HG03108 (cell line): ENCODE results near the gene SHC2.
"Not testable (repeated sequence)": the region's sequence is repeated elsewhere in the genome, so short reads cannot be mapped to it uniquely, and the experiment has no call there.

Experiments used
- ATAC-seq: cut with Tn5 transposase; IDR thresholded peaks from one replicate; pipeline ENCODE4 v1.9.1; 2021; ENCODE audit warnings: moderate library complexity; ENCODE audit not compliant: unreplicated experiment

The SHC2 gene

DNA sequence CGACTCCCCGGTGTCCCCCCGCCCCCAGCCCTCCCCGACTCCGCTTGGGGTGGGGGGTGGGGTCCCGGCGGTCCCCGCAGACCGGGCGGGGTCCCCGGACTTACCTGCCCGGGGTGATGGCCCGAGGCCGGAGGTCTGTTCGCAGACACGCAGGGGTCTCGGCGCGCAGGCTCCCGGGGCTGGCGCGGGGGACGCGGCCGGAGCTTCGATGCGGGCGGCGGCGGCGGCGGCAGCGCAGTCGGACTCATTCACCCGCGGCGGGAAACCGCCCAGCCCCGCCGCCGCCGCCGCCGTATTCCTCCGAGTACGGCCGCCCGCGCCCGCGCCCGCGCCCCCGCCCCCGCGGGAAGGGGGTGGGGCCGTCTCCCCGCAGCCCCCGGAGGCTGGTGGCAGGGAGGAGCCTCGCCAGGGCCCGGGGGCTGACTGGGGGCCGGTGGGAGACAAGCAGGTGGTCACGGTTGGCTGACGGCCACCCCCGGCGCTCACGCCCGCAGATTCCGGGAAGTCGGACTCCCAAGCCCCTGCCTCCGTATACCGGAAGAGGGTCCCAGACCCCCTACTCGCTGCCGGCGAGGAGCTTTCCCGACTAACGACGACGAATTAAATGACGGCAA lies 51.8 kb downstream of the SHC2 start, which contains the start of gene C2CD4C:
C2CD4C (minus strand) TSS at position 246 of the 614 bp plus-strand sequence. CDS start 786 bp downstream, outside the sequence.
- ATAC-seq = no peak

DNA sequence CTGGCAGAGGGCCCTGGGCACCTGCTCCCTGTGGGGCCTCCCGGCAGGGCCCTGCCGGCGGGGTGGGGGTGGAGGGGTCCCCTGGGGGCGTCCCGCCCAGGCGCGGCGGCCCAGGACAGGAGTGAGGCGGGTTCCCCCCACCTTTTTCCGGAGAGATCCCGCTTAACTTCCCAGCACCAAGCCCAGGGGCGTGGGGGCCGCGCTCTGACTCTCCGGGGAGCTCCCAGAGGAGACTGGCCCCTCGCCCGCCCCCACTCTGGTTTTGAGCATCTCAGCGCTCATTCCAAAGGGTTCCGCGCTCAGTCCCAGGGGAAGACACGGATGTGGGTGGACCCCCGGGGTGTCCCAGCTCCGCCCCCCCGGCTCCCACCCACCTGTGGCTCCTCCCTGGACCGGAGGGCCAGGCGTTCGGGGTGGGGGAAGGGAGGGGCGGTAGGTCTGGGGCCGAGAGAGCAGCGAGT lies 52.4 kb downstream of the SHC2 start:
- ATAC-seq = no peak

DNA sequence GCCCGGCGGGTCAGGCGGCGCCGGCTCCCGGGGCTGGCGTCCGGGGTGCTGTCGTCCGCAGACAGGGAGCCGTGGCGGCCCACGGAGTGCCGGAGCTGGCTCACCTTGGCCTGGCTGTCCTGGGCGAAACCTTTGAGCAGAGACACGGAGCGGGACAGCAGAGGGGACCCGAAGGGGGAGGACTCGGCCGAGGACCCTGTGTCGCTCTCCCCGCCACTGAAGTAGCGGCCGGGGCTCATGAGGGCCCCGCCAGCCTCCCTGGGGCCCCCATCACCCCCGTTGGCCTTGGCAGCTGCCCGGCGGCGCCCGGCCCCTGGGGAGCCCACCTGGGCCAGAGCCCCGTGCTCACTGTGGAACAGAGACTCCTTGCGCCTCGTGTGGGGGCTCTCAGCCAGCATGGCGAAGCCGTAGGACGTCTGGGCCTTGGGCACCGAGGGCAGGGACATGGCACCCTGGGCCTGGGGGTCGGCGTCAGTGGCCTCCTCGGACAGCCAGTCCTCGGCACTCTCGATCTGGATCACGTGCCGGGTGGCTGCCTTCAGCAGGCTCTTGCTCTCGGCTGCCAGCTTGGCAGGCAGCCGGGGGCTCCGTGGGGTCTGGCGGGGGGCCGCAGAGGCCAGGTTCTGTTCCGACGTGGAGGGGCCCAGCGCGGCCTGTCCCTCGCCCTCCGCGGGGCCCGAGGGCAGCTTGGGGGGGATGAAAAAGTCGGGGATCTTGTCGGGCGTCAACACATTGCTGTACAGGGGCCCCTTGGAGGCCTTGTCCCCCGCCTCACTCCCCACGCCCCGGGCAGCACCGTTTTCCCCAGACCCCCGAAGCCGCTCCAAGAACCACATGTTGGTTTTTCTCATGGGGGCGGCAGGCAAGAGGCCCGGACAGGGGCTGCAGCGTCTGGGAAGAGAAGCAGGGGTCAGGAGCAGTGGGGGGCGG lies 53.1 kb downstream of the SHC2 start:
- ATAC-seq = no peak

DNA sequence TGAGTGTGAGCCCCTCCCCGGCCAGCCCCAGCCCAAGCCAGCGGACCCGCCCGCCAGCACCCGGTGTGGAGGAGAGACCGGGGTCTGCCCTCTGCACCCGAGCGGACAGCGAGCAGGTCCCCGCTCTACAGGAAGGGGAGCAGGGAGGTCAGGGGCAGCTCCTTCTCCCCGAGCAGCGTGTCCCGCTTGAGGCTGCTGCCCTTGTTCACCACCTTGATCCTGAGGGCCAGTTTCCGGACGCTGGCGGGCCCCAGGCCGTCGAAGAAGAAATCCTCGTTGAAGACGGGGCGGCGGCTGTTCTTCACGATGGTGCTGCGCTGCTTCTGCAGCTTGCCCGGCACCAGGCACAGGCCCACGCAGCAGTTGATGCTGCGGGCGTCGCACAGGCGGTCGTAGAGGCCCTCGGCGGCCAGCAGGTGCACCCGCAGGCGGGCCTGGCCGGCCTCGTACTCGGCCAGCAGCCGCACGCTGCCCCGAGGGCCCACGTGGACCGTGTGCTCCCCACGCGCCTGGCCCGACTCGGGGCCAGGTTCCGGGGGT lies 53.8 kb downstream of the SHC2 start:
- no peak for ATAC-seq

DNA sequence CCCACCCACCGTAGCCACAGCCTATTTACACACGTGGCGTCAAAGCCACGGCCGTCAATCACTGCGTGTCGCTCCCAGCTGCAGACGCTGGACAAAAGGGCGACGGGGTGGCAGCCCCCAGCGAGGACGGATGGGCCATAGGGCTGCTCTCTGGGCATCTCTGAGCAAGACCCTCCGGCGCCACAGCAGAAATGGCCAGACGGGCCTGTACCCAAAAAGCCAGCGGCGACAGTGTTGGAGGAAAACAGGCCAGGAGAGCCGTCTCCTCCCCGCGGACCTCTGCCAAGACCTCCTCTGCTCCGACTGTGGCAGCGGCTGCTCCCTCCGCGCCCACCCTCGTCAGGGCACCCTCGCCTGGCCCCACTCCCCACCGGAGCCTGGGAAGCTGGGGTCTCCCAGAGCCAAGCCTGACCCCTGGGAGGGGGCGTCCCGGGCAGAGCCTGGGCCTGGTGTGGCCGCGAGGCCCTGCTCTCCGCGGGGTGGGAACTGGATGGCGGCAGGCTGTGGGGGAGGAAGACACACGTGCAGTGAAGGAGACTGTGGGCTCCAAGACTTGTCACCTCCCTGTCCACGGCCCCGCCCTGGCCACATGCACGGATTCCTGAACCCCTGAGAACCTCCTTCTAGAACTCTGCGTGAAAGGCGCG lies 54.6 kb downstream of the SHC2 start:
- no peak for ATAC-seq

DNA sequence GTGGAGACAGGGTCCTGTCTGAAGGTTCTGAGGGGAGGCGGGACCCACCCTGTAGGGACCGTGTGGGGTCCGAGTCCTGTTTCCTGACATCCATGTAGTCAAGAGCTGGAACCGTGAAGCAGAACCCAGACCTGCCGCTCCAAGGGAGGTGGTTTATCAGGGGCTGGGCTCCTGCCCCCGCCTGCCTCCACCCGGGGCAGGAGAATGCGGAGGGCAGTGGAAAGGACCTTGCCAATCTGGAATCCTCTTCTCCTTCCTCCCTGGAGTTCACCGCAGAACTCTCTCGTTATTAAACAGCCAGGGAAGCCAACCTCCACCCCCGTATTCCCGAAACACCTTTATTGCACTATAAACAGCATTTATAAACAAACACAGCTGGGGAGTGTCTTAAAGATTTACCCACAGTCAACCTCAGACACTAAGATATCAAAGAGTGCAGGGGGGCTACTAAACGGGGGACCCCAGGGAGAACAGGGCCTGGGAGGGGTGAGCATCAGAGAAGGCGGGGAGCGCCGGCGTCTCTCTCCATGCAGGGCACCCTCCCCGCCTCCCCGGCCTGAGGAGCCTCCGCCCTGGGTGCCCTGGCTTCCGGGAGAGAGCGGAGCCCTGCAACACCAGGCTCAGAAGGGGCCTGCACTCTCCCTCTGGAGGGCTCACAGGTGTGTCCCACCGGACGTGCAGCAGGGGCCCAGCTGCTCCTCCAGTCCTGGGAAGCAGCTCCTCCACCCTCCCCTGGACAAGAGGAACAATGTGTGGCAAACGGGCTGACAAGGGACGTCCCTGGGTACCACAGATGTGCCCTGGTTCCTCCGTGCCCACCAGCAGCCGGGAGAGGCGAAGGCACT lies 55.5 kb downstream of the SHC2 start:
- ATAC-seq = no peak

DNA sequence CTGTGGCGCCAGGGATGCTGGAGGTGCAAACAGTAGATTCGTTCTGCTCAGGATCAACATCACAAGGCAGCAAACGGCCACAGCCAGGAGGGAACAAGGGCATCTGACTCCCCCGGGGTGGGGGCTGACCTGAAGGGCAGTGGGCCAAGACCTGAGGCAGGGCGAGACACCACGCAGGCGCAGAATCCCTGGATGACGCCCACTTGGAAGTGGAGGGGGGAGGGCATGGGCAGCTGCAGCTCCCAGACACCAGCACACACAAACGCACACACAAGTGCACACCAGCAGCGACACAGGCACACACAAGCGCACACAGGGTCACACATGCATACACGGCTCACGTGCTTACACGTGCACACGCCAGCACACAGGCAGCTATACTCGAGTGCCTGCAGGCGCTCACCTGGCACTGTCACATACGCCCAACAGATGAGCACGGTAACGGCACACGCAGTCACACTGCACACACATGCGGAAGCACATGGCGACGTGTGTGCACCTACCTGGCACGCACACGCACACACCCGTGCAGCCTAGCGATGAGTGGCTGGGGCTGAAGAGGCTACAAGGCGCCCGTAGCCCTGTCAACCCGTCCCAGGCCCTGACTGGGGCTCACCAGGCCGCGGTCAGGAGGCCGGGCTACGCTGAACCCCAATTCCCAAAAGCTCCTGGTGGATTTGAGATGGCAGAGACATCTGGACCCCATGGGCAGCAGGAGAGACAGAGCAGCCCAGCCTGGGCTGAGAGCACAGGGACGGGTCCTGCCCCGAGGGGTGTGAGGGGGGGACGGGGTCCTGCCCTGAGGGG lies 57.4 kb downstream of the SHC2 start:
- ATAC-seq = no peak

DNA sequence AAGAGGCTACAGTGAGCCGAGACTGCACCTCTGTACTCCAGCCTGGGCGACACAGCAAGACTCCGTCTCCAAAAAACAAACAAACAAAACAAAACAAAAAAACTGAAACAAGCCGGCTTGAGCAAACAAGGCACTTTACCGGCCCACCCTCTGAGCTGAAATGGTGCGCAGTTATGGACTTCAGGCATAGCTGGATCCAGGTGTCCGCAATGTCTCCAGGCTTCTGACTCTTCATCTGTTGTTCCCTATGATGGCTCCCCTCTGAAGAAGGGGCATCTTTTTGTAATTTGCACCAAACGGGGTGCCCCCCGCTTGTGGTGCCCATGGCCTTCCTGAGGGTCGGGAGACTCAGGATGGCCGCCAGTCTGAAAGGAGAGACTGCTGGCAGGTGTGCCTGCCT lies 58.0 kb downstream of the SHC2 start:
- no peak for ATAC-seq

DNA sequence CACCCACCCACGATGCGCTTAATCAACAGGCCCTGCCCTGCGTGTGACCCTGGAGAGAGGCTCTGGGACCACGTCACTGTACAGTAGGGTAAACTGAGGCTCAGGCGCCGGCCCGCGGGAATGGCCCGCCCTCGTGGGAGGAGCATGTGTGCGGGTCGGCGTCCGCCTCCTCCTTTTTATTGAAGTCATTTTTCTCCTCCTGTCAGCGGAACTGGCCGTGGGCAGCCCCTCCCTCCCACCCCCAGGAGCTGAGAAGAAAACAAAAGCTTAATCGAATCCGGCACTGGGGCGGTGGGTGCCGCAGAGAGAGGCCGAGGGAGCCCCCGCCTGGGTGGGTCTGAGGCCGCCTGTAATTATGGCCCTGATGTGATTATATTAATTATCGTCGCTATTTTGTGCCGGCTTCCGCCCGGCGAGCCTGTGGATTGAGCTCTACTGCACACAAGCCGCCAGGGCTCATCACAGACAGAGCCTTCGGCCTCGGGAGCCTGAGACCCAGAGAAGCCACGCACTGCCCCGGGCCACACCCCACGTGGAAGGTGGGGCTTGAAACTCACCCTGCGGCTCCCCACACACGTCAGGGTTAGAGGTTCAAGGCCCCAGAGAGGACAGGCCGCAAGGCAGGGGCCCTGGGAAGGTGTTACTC lies 58.8 kb downstream of the SHC2 start:
- ATAC-seq = no peak

DNA sequence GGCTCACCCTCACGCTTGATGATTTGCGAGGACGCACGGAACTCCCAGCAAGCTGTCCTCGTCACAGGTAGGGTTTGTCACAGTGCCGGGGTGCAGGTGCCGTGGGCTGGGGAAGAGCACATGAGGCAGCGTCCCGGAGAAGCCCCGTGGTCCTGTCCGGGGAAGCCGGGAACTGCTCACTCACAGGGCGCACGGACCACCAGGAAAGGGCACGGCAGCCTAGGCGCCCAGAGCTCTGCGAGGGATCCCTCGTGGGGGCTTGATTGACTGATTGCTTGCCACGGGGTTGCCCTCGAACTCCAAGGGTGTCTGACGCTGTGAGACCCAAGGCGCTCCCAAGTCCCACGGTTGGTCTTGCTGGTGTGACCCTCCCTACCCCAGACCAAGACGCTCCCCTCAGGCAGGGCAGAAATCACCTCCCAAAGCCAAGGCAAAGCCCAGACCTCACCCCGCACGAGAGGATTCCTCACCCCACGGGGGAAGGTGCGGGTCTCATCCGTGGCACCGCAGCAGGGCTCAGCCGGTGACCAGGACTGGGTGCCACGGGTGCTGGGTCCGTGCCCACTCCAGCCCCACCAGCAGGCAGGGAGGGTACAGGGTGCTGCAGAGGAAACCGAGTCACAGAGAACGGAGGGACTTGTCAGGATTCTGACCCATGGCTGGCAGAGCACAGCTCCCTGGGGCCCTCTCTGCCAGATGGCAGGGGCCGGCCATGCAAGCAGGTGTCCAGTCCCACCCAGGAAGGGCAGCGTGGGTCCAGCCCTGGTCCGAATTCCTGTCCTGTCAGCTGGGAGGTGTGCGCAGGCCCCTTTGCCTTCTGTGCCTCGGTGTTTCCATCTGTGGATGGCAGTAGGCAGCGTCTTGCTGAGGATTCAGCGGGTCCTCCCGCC lies 59.6 kb downstream of the SHC2 start:
- ATAC-seq = no peak

DNA sequence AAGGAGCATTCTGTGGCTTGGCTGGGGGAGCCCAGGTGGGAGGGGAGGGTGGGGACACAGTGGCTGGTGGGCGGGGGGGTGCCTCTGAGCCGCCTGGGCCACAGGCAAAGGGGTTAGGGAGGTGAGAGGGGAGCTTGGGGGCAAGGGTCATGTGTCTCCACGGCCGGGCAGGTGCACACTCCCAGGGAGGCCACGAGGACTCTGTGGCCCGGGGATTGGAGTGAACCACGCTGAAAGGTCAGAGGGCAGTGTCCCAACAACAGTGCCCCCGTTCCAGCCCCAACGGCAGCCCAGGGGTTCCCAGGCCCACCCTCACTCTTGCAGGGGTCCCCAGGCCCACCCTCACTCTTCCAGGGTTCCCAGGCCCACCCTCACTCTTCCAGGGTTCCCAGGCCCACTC lies 61.5 kb downstream of the SHC2 start:
- no peak for ATAC-seq

DNA sequence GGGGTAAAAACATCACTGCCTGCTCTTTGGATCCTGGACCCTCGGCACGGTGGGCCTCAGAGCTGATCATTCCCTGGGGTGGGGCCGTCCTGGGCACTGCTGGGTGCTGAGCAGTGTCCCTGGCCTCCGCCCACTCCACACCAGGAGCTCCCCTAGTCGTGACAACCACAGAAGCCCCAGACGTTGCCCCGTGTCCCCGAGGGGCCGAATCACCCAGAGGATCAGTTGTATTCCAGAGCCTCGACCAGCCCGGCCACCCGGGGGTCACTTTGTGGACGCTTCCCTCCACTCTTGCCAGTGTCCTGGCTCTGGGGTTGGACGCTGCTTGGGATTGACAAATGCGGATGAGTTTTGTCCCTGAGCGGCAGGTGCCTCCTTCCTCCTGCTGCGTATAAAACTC lies 62.1 kb downstream of the SHC2 start:
- no peak for ATAC-seq

DNA sequence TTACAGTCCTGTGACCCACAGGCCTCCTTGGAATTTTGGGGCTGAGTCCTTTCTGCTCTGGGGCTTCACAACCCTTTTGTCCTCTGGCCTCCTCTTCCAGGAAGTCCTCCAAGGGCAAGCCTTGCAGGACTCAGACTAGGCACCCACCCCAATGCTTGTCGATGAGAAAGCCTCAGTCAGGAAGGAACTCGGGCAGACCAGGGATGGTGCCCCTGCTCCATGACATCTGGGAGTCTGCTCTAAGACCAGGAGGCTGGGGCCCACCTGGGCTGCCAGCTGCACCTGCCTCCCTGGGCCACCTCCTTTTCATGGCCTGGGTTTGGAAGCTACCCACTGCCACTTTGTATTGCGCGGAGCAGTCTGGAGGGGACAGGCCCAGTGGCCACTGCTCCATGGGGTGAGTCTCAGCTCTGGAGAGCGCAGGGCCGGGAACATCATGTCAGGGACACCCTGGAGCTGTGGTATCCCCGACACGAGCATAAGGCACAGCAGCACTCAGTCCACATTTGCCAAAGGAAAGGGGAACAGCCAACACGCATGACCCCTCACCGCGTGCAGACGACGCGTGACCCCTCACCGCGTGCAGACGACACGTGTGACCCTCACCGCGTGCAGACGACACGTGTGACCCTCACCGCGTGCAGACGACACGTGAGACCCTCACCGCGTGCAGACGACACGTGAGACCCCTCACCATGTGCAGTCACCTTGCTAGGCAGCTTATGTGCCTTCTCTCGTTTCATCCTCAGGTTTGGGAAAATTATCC lies 62.7 kb downstream of the SHC2 start:
- ATAC-seq = no peak

DNA sequence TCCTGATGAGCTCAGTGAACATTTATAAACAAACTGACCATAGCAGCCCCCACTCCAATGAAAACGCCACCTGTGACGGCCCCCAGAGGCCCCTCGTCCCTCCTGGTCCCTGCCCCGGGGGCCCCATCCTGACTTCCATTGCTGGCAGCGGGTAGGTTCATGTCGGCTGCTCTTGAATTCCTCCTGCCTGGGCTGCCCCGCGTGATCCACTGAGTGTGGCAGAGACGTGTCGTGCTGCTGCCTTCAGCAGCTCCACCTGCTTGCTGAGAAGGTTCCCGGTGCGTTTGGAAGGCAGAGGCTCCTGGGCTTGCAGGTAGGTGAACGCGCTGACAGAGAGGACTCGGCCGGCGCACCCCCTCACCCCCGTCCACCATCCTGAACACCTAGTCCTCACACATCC lies 63.5 kb downstream of the SHC2 start:
- ATAC-seq = no peak

DNA sequence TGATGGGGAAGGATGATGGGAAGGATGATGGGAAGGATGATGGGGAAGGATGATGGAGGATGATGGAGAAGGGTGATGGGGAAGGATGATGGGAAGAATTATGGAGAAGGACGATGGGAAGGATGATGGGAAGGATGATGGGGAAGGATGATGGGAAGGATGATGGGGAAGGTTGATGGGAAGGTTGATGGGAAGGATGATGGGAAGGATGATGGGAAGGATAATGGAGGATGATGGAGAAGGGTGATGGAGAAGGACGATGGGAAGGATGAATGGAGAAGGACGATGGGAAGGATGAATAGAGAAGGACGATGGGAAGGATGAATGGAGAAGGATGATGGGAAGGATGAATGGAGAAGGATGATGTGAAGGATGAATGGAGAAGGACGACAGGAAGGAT lies 65.4 kb downstream of the SHC2 start:
- no peak for ATAC-seq

DNA sequence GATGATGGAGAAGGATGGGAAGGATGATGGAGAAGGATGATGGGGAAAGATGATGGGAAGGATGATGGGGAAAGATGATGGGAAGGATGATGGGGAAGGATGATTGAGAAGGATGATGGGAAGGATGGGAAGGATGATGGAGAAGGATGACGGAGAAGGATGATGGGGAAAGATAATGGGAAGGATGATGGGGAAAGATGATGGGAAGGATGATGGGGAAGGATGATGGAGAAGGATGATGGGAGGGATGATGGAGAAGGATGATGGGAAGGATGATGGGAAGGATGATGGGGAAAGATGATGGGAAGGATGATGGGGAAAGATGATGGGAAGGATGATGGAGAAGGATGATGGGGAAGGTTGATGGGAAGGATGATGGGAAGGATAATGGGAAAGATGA lies 66.0 kb downstream of the SHC2 start:
- not testable (repeated sequence) for ATAC-seq

DNA sequence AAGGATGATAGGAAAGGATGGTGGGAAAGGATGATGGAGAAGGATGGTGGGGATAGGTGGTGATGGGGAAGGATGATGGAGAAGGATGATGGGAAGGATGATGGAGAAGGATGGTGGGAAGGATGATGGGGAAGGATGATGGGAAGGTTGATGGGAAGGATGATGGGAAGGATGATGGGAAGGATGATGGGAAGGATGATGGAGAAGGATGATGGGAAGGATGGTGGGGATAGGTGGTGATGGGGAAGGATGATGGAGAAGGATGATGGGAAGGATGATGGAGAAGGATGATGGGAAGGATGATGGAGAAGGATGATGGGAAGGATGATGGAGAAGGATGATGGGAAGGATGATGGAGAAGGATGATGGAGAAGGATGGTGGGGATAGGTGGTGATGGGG lies 67.3 kb downstream of the SHC2 start:
- not testable (repeated sequence) for ATAC-seq
